H1 (cell line): ENCODE measurements around the gene TRDN.

ENCODE experiments used
- CHD1 ChIP-seq: IDR thresholded peaks from 2 replicates; pipeline ENCODE4 v1.6.1; 2012; ENCODE audit warnings: low read depth, low read length, improper control_type of control experiment
- CREB1 ChIP-seq: IDR thresholded peaks from 2 replicates; pipeline ENCODE4 v1.6.1; 2012; ENCODE audit warnings: inconsistent platforms
- TF ChIP-seq, protein P1 (sequence below): IDR thresholded peaks from 2 replicates; pipeline ENCODE4 v1.6.1; 2011; ENCODE audit warnings: low read depth, mild to moderate bottlenecking, low read length; ENCODE audit not compliant: insufficient read depth
- TF ChIP-seq, protein P2 (sequence below): IDR thresholded peaks from 2 replicates; pipeline ENCODE4 v1.6.1; 2012; ENCODE audit warnings: inconsistent platforms

DNA sequence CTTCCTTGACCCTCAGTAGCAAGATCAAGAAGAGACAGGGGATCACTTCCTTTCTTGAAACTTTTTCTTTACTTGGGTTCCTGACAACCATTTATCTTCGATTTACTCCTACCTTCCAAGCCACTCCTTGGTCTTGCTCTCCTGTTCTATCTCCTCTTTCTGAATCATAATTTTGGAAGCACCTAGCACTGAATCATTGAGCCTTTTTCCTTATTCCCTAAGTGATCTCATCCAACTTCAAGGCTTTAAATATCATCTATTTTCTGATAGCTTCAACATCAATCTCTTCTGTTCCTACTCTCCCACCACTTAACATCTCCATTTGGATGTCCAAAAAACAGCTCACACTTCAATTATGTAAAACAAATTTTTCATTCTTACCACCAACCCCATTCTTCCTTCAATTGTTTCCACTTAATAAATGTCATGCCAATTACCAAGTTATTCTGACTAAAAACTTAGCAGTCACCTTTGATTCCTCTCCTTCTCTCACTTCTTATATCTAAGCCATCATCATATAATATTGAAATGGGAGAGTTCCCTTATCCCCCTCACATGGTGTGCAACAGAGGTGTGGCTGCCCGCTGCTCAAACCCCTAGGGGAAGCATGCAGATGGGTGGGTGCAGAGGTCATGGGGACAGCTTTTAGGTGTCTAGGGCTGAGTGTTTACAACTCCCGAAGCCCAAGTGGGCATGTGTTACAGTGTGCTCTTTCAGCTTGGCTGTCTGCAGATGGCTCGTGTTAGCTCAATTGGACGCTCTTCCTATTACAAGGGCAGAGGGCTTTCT is 23.4 kb upstream of the TRDN start:
- TF ChIP-seq, protein P1, sequence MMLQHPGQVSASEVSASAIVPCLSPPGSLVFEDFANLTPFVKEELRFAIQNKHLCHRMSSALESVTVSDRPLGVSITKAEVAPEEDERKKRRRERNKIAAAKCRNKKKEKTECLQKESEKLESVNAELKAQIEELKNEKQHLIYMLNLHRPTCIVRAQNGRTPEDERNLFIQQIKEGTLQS, result no peak
- TF ChIP-seq CREB1, result no peak
- TF ChIP-seq, protein P2, sequence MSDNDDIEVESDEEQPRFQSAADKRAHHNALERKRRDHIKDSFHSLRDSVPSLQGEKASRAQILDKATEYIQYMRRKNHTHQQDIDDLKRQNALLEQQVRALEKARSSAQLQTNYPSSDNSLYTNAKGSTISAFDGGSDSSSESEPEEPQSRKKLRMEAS, result no peak
- TF ChIP-seq CHD1, result no peak
